GM12874 (cell line): ENCODE data around the gene RPS6KA1.
A peak's percentile ranks its signal among the peaks of the same experiment; 100 is the strongest.

Experiments used
- TF ChIP-seq, protein P1 (sequence below): IDR thresholded peaks from 2 replicates; pipeline ENCODE4 v1.5.1; 2011; ENCODE audit warnings: low read depth, mild to moderate bottlenecking, control low read depth, low read length, moderate library complexity; ENCODE audit not compliant: insufficient read depth

Gene RPS6KA1

DNA sequence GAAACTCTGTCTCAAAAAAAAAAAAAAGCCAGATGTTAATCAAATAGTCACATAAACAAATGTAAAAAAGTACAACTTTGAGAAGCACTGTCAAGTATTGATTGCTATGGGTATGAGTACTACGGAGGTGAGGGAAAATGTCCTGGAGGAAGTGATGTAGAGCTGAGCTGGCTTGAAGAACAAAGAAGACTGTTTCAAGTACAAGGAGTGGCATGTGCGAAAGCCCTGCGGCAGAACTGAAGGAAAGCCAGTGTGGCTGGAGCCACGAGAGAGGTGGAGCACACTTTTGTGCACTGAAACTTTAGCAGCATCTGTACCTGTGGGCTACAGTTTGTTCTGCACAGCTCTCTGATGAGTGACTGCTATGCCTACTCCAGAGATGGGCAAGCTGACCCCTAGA lies 5.4 kb upstream of the RPS6KA1 start:
- TF ChIP-seq, protein P1, sequence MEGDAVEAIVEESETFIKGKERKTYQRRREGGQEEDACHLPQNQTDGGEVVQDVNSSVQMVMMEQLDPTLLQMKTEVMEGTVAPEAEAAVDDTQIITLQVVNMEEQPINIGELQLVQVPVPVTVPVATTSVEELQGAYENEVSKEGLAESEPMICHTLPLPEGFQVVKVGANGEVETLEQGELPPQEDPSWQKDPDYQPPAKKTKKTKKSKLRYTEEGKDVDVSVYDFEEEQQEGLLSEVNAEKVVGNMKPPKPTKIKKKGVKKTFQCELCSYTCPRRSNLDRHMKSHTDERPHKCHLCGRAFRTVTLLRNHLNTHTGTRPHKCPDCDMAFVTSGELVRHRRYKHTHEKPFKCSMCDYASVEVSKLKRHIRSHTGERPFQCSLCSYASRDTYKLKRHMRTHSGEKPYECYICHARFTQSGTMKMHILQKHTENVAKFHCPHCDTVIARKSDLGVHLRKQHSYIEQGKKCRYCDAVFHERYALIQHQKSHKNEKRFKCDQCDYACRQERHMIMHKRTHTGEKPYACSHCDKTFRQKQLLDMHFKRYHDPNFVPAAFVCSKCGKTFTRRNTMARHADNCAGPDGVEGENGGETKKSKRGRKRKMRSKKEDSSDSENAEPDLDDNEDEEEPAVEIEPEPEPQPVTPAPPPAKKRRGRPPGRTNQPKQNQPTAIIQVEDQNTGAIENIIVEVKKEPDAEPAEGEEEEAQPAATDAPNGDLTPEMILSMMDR: no peak

DNA sequence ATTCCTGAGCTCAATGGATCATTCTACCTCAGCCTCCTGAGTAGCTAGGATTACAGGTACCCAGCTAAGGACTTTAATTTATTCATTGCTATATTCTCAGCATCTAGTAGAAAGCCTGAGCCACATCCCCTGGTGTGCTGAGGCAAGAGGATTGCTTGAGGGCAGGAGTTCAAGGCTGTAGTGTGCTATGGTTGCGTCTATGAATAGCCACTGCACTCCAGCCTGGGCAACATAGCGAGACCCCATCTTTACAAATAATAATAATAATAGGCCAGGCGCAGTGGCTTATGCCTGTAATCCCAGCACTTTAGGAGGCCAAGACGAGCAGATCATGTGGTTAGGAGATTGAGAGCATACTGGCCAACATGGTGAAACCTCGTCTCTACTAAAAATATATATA lies 3.3 kb upstream of the RPS6KA1 start:
- TF ChIP-seq, protein P1: no peak

DNA sequence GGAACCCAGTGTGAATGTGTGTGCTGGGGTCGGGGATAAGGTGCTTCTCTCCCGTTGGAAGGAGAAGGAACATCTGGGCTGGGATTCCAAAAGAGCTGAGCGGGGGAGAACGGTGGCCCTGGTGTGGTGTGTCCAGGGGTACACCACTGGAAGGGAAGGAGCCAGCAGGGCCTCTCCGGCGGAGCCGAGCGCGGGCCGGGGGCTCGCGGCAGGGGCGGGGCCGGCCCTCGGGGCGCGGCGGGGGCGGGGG lies 231 bp upstream of the RPS6KA1 start:
- TF ChIP-seq, protein P1: no peak

DNA sequence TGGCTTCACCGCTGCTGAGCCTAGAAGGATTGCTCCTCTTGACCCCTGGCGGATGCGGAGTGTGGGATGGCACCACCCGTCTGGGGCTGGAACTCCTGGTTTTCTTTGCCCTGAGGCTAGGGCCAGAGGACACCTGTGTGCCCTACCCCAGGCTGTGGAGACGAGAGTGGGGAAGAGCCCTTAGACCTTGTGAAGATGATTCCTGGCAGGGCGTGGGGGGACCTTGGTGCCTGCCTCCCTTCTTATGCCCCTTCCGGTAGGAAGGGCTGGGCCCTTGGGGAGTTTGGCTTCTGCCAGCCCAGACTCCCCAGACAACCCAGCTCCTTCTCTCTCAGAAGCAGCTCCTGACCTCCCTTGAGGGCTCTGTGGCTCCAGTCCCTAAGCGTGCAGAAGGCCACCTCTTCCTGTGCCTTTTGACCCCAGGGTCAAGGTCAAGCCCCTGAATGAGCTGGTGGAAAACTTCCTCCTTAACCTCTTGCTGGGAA lies 891 bp downstream of the RPS6KA1 start:
- TF ChIP-seq, protein P1: no peak

DNA sequence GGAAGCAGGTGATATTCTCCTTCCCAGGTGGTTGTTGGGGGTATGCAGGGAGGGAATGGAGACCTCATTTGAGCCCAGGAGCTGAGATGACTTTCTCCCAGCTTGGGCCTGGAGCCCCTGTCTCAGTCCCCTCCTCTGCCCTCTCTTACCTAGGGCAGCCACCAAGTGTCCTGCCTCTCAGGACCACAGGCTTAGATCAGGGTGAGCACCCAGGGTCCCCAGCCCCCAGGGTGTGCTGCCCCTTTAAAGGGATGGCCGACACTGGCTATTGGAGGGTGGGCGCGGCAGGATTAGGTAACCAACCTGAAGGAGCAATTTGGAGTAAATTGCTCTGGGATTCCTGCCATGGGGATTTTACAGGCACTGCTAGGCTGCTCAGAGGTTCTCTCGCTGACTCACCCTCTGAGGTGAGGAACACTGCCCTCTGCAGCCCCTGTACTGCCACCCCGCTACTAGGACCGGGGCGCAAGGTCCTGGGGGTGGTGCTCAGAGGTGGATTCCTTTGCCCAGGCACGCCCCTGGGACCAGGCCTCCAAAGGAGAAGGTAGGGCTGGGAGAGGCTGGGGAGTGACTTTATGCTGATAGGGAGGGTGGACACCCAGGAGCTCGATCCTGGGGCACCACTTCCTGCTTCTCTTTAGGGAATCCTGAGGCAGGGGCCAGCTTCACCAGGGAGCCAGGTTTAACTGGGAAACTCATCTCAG lies 1.5 kb downstream of the RPS6KA1 start:
- TF ChIP-seq, protein P1: peak; percentile 38; the same call in 1 of the 2 replicates

DNA sequence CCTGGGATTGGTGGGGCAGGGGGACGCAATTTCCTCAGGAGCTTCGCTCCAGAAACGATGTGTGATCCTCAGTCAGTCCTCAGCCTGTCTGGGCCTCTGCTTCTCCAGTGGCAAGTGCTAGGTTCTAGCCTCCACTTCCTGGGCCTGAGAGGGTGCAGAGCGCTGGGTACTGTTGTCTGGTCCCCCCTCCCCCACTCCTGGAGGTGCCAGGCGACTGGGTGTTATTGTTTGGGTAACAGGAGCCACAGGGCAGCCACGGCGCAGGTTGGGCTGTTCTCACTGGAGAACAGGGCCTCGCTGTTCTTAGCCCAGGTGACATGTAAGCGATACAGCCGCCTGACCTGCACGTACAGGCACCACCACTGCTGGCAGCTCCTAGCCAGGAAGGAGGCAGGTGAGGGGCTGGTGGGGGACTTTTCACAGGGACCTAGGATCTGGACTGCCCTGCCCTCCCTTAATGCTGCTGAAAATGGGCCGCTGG lies 2.1 kb downstream of the RPS6KA1 start:
- TF ChIP-seq, protein P1: no peak

DNA sequence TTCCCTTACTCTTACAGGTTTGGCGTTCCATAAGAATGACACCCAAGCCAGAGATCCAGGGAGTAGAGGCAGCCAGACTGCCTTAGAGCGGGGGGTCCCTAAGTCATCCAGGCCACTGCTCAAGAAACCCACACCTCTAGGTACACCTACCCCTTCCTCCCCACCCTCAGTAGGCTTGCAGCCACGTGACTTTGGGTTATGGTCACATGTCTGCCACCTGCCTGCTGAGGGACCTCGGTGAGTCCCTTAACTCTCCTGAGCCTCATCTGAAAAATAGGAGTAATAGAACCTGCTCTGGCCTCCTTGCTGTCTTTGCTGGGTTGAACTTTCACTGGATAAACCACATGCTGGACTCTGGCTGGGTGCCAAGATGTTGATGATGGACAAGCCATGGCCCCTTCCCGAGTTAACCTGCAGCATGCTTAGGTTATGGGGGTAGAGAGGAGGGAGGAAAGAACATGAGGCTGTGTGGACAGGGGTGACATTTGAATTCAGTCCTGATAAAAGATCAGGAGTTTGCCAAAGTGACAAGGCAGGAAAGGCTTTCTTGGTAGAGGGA lies 4.5 kb downstream of the RPS6KA1 start:
- TF ChIP-seq, protein P1: no peak
